Stomach (tissue), 4 donors: Measurements from ENCODE around the gene RAB26.

Experiments used
- POLR2AphosphoS5 ChIP-seq, 3 donors: sonication (generic); formaldehyde crosslinking; IDR thresholded peaks; one replicate each; pipeline ENCODE4 v1.6.1; 2016; ENCODE audit warnings: antibody characterized with exemption in 3 of 3
- TF ChIP-seq, protein P1 (sequence below), 7 experiments: fragments of 450-650 bp in 4 of 7; fragments of 200-600 bp in 3 of 7; sonication (generic) in 3 of 7; IDR thresholded peaks; one replicate each; pipeline ENCODE4 v1.5.1; 2016 to 2019; ENCODE audit warnings: antibody characterized with exemption in 7 of 7, control low read depth in 2 of 7, mild to moderate bottlenecking in 1 of 7

- TF ChIP-seq, protein P1, sequence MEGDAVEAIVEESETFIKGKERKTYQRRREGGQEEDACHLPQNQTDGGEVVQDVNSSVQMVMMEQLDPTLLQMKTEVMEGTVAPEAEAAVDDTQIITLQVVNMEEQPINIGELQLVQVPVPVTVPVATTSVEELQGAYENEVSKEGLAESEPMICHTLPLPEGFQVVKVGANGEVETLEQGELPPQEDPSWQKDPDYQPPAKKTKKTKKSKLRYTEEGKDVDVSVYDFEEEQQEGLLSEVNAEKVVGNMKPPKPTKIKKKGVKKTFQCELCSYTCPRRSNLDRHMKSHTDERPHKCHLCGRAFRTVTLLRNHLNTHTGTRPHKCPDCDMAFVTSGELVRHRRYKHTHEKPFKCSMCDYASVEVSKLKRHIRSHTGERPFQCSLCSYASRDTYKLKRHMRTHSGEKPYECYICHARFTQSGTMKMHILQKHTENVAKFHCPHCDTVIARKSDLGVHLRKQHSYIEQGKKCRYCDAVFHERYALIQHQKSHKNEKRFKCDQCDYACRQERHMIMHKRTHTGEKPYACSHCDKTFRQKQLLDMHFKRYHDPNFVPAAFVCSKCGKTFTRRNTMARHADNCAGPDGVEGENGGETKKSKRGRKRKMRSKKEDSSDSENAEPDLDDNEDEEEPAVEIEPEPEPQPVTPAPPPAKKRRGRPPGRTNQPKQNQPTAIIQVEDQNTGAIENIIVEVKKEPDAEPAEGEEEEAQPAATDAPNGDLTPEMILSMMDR (IDR thresholded peaks at IDR 0.05) = no peak
- TF ChIP-seq POLR2AphosphoS5 (IDR thresholded peaks at IDR 0.05) = no peak
These were observed 26.0 kb upstream of the RAB26 start for GRCh38 chr16:2122429-2122828.
